ENCODE measurements around the gene MATCAP1.

Gene MATCAP1

DNA sequence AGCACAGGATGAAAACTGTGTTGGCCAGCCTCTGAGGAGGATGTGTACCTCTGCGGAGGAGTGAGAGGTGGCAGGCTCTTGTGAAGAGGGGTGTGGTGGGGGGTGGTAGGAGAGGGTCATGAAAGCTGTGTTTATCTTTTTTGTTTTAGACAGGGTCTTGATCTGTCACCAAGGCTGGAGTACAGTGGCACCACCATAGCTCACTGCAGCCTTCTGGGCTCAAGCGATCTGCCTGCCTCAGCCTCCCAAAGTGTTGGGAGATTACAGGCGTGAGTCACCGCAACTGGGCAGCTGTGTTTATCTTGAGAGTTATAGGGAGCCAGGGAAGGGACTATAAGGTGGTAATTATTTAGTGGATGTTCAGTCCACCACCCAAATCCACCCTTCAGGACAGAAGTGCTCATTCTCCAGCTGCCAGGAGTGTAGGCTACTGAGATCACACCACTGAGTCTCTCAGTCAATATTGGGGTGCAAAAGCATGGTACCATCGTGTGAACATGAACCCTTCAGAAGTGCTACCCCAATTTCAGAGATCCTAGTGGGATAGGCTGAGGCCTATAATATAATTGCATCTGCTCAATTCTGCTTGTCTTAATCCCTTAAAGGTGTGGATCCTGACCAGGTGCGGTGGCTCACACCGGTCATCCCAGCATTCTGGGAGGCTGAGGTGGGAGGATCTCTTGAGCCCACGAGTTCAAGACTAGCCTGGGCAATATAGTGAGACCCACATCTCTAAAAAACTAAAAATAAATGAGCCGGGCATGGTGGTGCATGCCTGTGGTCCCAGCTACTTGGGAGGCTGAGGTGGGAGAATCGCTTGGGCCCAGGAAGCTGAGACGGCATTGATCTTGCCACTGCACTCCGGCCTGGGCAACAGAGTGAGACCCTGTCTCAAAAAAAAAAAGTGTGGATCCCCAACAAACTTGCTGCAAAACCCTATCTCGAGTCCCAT lies 7.0 kb upstream of the MATCAP1 start:
- no peak for DNase-seq
- peak overlapping the region; percentile 95 for H3K4me3 Mint-ChIP-seq
- H3K4me1 Mint-ChIP-seq (ENCODE audit: low read depth): peaks cover 41% of the 10 kb centered on the region
- peaks cover 34% of the 10 kb centered on the region for H3K36me3 Mint-ChIP-seq (ENCODE audit: low read depth)
- H3K27ac Mint-ChIP-seq: no peak overlapping the region
- H3K9me3 Mint-ChIP-seq: no peaks in the 10 kb centered on the region
- H3K27me3 Mint-ChIP-seq: peaks cover 7% of the 10 kb centered on the region

- no peaks in the 10 kb centered on the region for H3K9me3 Mint-ChIP-seq
- H3K27ac Mint-ChIP-seq: no peak within 1 kb of the TSS
- peak within 1 kb of the TSS; percentile 95 for H3K4me3 Mint-ChIP-seq
Measured at GRCh38 chr16:67190041-67190440, 6.3 kb upstream of the MATCAP1 start, which contains the start of gene EXOC3L1. TSS of gene EXOC3L1 (minus strand) at chr16:67190136. CDS start at chr16:67189676, 460 bp downstream.

DNA sequence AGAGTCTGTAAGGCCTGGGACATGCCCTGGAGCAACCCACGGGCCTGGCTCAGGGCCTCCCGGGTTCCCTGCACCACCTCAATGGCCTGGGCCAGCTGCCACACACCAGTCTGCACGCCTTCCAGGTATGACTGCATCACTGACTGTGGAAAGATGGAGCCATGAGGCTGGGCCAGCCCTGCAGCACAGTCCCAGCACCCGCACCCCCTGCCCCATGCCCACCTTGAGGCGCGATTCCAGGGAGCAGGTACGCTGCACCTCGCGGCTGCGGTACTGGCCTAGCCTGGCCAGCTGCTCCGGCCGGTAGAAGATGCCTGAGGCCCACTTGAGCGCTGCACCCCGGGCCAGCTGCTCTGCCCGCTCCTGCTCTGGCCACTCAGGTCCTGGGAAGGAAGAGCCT lies 5.0 kb upstream of the MATCAP1 start:
- Mint-ChIP-seq H3K27ac (no peak overlapping the region), H3K4me1 (ENCODE audit: low read depth) (peaks cover 37% of the 10 kb centered on the region), H3K27me3 (peaks cover 19% of the 10 kb centered on the region), H3K9me3 (no peaks in the 10 kb centered on the region), H3K36me3 (ENCODE audit: low read depth) (peaks cover 15% of the 10 kb centered on the region), H3K4me3 (no peak overlapping the region)
- DNase-seq: no peak

More at GRCh38 chr16:67190041-67190440, 6.3 kb upstream of the MATCAP1 start, which contains the start of gene EXOC3L1:
- DNase-seq: no peak
- H3K36me3 Mint-ChIP-seq (ENCODE audit: low read depth): peaks cover 28% of the 10 kb centered on the region
- peaks cover 42% of the 10 kb centered on the region for H3K4me1 Mint-ChIP-seq (ENCODE audit: low read depth)
- H3K27me3 Mint-ChIP-seq: peaks cover 13% of the 10 kb centered on the region

DNA sequence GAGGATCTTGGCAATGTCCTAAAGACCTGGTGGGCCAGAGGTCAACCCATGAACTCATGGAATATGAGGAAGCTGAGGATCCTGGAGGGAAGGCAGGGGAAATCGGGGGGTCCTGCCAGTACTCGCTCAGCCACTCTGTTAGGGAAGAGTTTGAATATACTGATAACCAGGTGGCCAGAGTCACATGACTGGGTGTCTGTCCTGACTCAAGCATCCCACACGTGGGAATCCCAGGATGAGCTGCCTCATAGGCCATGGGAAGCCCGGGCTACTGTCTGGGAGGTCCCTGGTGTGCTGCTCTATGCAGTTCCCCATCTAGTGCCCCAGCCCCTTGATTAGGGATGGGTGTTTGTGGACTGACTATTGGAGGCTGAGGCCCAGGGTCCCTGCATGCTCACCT lies 4.6 kb upstream of the MATCAP1 start:
- Mint-ChIP-seq H3K27ac (no peak overlapping the region), H3K4me1 (ENCODE audit: low read depth) (peaks cover 33% of the 10 kb centered on the region), H3K27me3 (peaks cover 19% of the 10 kb centered on the region), H3K36me3 (ENCODE audit: low read depth) (peaks cover 10% of the 10 kb centered on the region), H3K4me3 (no peak overlapping the region), H3K9me3 (no peaks in the 10 kb centered on the region)
- no peak for DNase-seq

DNA sequence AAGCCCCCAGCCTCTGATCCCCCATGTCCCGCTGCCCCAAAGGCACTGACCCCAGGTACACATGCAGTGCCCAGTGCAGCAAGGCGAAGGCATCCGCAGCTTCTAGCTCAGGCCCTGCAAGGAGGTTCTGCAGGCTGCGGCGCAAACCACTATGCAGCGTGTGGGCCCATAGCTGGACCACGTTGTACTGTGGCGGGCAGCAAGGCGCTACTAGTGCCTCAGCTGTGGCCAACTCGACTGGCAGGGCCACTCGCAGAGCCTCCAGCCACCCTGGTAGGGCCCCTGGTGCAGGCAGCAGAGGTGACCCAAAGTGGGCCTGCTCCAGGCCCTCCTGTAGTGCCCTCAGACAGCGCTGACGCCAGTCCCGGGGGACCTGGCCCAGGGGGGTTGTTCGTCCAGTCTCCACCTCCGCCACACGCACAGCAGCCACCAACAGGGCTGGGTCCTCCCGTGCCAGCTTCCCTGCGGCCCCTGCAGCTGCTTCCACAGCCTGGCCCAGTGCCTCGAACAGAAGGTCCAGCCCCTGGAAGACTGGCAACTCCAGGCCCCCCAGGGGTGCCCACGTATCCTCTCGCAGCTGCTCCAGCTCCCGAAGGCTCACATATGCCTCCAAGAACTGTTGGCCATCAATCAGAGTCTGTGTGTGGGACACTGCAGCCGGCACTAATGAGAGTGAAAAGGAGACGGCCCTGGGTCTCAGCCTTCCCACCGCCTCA lies 3.6 kb upstream of the MATCAP1 start:
- no peak overlapping the region for H3K4me3 Mint-ChIP-seq

GRCh38 chr16:67186550-67186950 lies 2.8 kb upstream of the MATCAP1 start:
- DNase-seq: no peak
- no peaks in the 10 kb centered on the region for H3K9me3 Mint-ChIP-seq
- H3K4me3 Mint-ChIP-seq: no peak overlapping the region
- H3K4me1 Mint-ChIP-seq (ENCODE audit: low read depth): peaks cover 20% of the 10 kb centered on the region
- H3K36me3 Mint-ChIP-seq (ENCODE audit: low read depth): no peaks in the 10 kb centered on the region
- peaks cover 19% of the 10 kb centered on the region for H3K27me3 Mint-ChIP-seq
- no peak overlapping the region for H3K27ac Mint-ChIP-seq

More for the DNA sequence above, 3.6 kb upstream of the MATCAP1 start:
- DNase-seq: no peak
- Mint-ChIP-seq H3K4me1 (ENCODE audit: low read depth) (peaks cover 23% of the 10 kb centered on the region), H3K36me3 (ENCODE audit: low read depth) (peaks cover under 1% of the 10 kb centered on the region), H3K9me3 (no peaks in the 10 kb centered on the region), H3K27me3 (peaks cover 19% of the 10 kb centered on the region), H3K27ac (no peak overlapping the region)

DNA sequence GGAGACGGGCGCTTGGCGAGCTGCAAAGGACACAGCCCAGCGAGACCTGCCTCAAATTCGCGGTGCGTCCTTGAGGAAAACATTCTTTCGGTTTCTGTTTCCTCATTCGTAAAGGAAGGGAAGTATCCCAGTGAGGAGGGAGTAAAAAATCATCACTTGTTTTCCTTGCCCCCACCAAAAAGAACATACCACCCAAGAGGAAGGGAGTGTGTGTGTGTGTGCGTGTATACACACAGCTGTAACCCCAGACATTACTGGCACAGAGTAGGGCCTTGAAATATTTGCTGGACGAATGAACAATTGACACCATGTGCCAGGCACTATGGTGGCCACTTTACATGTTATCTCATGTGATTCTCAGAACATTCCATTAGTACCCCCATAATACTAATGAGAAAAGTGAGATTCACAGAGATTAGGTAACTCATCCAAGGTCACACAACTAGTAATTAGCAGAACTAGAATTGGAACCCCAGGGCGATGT lies 1.9 kb upstream of the MATCAP1 start:
- H3K4me3 Mint-ChIP-seq: no peak overlapping the region
- H3K36me3 Mint-ChIP-seq (ENCODE audit: low read depth): no peaks in the 10 kb centered on the region
- no peak for DNase-seq
- peaks cover 19% of the 10 kb centered on the region for H3K27me3 Mint-ChIP-seq
- H3K9me3 Mint-ChIP-seq: no peaks in the 10 kb centered on the region
- H3K27ac Mint-ChIP-seq: no peak overlapping the region
- peaks cover 15% of the 10 kb centered on the region for H3K4me1 Mint-ChIP-seq (ENCODE audit: low read depth)

- peak; percentile 91 for DNase-seq
- Mint-ChIP-seq H3K27ac (no peak overlapping the region), H3K36me3 (ENCODE audit: low read depth) (no peaks in the 10 kb centered on the region), H3K4me3 (peak overlapping the region; percentile 71), H3K9me3 (no peaks in the 10 kb centered on the region), H3K4me1 (ENCODE audit: low read depth) (peaks cover 15% of the 10 kb centered on the region), H3K27me3 (peaks cover 19% of the 10 kb centered on the region)
Measured at GRCh38 chr16:67184995-67185650, 1.4 kb upstream of the MATCAP1 start.

GRCh38 chr16:67184453-67184994 lies 761 bp upstream of the MATCAP1 start:
- Mint-ChIP-seq H3K27me3 (peaks cover 19% of the 10 kb centered on the region), H3K4me1 (ENCODE audit: low read depth) (peaks cover 15% of the 10 kb centered on the region), H3K36me3 (ENCODE audit: low read depth) (no peaks in the 10 kb centered on the region), H3K27ac (no peak overlapping the region), H3K4me3 (no peak overlapping the region), H3K9me3 (no peaks in the 10 kb centered on the region)
- DNase-seq: no peak

- H3K36me3 Mint-ChIP-seq (ENCODE audit: low read depth): no peaks in the 10 kb centered on the region
- H3K27me3 Mint-ChIP-seq: peaks cover 29% of the 10 kb centered on the region
- no peak overlapping the region for H3K4me3 Mint-ChIP-seq
- H3K9me3 Mint-ChIP-seq: no peaks in the 10 kb centered on the region
- H3K4me1 Mint-ChIP-seq (ENCODE audit: low read depth): peaks cover 20% of the 10 kb centered on the region
- no peak for DNase-seq
- H3K27ac Mint-ChIP-seq: no peak overlapping the region
Measured at GRCh38 chr16:67183284-67183626, 508 bp downstream of the MATCAP1 start.

- peaks cover 38% of the 10 kb centered on the region for H3K27me3 Mint-ChIP-seq
- H3K36me3 Mint-ChIP-seq (ENCODE audit: low read depth): no peaks in the 10 kb centered on the region
Measured at GRCh38 chr16:67182288-67182687, 1.5 kb downstream of the MATCAP1 start.

GRCh38 chr16:67181346-67181745 lies 2.4 kb downstream of the MATCAP1 start:
- Mint-ChIP-seq H3K4me3 (no peak overlapping the region), H3K9me3 (no peaks in the 10 kb centered on the region), H3K27ac (no peak overlapping the region), H3K27me3 (peaks cover 38% of the 10 kb centered on the region), H3K4me1 (ENCODE audit: low read depth) (peaks cover 28% of the 10 kb centered on the region), H3K36me3 (ENCODE audit: low read depth) (no peaks in the 10 kb centered on the region)
- DNase-seq: no peak

More at GRCh38 chr16:67182288-67182687, 1.5 kb downstream of the MATCAP1 start:
- H3K27ac Mint-ChIP-seq: no peak overlapping the region
- H3K9me3 Mint-ChIP-seq: no peaks in the 10 kb centered on the region
- peaks cover 28% of the 10 kb centered on the region for H3K4me1 Mint-ChIP-seq (ENCODE audit: low read depth)
- DNase-seq: no peak
- no peak overlapping the region for H3K4me3 Mint-ChIP-seq

- Mint-ChIP-seq H3K27me3 (peaks cover 45% of the 10 kb centered on the region), H3K36me3 (ENCODE audit: low read depth) (no peaks in the 10 kb centered on the region), H3K4me3 (no peak overlapping the region), H3K9me3 (no peaks in the 10 kb centered on the region), H3K27ac (no peak overlapping the region), H3K4me1 (ENCODE audit: low read depth) (peaks cover 22% of the 10 kb centered on the region)
- DNase-seq: no peak
Measured at GRCh38 chr16:67180166-67180565, 3.6 kb downstream of the MATCAP1 start.

- Mint-ChIP-seq H3K27ac (no peak overlapping the region), H3K36me3 (ENCODE audit: low read depth) (no peaks in the 10 kb centered on the region), H3K9me3 (no peaks in the 10 kb centered on the region), H3K4me3 (no peak overlapping the region), H3K4me1 (ENCODE audit: low read depth) (peaks cover 16% of the 10 kb centered on the region), H3K27me3 (peaks cover 41% of the 10 kb centered on the region)
- no peak for DNase-seq
Measured at GRCh38 chr16:67179421-67180080, 4.2 kb downstream of the MATCAP1 start.
